Epithelial cell of esophagus (primary cell): Measurements from ENCODE around the gene FAM171A1.
"Not testable (repeated sequence)": the region's sequence is repeated elsewhere in the genome, so short reads cannot be mapped to it uniquely, and the experiment has no call there.

Experiments
- DNase-seq: peaks from one replicate; pipeline ENCODE4 v3.0.0; 2010; ENCODE audit warnings: low read depth
- H3K4me3 ChIP-seq: 2 replicates; pipeline ENCODE4 v1.5.1; 2011; ENCODE audit warnings: mild to moderate bottlenecking, low read length, control low read depth
- TF ChIP-seq, protein P1 (sequence below): IDR thresholded peaks from 2 replicates; pipeline ENCODE4 v1.5.1; 2011; ENCODE audit warnings: low read depth, mild to moderate bottlenecking, low read length, control low read depth, inconsistent platforms; ENCODE audit not compliant: insufficient read depth; ENCODE audit errors: missing control alignments

Gene FAM171A1

GRCh38 chr10:15311569-15312280 lies 59.4 kb downstream of the FAM171A1 start:
- DNase-seq: no peak
- TF ChIP-seq, protein P1, sequence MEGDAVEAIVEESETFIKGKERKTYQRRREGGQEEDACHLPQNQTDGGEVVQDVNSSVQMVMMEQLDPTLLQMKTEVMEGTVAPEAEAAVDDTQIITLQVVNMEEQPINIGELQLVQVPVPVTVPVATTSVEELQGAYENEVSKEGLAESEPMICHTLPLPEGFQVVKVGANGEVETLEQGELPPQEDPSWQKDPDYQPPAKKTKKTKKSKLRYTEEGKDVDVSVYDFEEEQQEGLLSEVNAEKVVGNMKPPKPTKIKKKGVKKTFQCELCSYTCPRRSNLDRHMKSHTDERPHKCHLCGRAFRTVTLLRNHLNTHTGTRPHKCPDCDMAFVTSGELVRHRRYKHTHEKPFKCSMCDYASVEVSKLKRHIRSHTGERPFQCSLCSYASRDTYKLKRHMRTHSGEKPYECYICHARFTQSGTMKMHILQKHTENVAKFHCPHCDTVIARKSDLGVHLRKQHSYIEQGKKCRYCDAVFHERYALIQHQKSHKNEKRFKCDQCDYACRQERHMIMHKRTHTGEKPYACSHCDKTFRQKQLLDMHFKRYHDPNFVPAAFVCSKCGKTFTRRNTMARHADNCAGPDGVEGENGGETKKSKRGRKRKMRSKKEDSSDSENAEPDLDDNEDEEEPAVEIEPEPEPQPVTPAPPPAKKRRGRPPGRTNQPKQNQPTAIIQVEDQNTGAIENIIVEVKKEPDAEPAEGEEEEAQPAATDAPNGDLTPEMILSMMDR: no peak
- no peak overlapping the region for H3K4me3 ChIP-seq

GRCh38 chr10:15310776-15311568 lies 60.1 kb downstream of the FAM171A1 start:
- DNase-seq: no peak
- TF ChIP-seq, protein P1: no peak
- no peak overlapping the region for H3K4me3 ChIP-seq

GRCh38 chr10:15309221-15309620 lies 61.9 kb downstream of the FAM171A1 start:
- no peak for DNase-seq
- TF ChIP-seq, protein P1: no peak

DNA sequence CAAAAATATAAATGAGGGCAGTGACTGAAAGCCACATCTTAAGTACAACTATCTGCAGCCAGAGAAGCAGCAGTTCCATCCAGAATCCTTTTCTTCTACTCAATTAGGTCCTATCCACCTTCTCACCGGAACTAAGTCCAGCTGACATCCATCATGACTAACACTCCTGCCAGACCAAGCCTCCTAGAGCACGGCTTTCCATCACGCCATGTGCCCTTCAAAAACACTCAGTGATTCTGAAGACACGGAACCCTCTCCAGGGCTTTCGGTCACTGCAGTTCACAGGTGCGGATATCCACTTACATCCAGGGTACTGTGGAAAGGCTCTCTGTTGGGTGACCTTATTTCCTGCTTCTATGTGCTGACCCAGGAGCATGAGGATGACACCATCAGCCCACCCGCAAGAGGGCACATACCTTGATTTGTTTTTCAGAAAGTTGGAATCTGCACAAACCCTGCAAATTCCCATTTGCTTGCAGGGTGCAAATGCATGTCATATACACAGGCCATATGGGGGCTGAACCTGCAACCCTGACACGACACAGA lies 64.3 kb downstream of the FAM171A1 start:
- no peak overlapping the region for H3K4me3 ChIP-seq
- TF ChIP-seq, protein P1: no peak
- no peak for DNase-seq

More at GRCh38 chr10:15309221-15309620, 61.9 kb downstream of the FAM171A1 start:
- H3K4me3 ChIP-seq: no peak overlapping the region

DNA sequence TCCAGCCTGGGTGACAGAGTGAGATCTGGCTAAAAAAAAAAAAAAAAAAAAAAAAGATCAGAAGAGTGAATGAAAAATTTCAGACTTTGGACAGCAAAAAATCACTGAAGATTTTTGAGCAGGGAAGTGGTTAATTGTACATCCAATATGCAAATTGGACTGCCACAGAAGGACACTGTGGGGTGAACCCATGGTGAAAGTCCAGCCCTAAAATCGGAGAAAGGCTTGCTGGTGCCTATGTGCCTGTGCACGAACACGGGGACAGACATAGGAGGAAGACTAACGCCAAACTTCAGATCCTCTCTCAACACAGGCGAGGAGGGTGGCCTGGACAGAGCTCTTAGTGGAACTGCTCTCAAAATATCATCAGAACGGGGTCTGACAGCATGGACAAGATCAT lies 65.5 kb downstream of the FAM171A1 start:
- no peak overlapping the region for H3K4me3 ChIP-seq
- TF ChIP-seq, protein P1: no peak
- no peak for DNase-seq

- TF ChIP-seq, protein P1: no peak
- no peak overlapping the region for H3K4me3 ChIP-seq
- no peak for DNase-seq
These were observed 65.9 kb downstream of the FAM171A1 start for GRCh38 chr10:15305161-15305560.

GRCh38 chr10:15302188-15302956 lies 68.7 kb downstream of the FAM171A1 start:
- H3K4me3 ChIP-seq, DNase-seq: not testable (repeated sequence)
